Activated B cell treated with CpG ODN at 0.5 μM for 24 hours (primary cell): ENCODE measurements around the gene G2E3. TPM values are rescaled to one million over a fixed set of nuclear protein-coding genes. Genes with fewer than 3 reads are reported as not detected.

Source experiments
- ATAC-seq: fragments of 200-7000 bp; cut with Tn5 transposase; one replicate; pipeline ENCODE4 v1.10.0; 2021; ENCODE audit warnings: low read depth, mild to moderate bottlenecking, moderate library complexity
- CTCF ChIA-PET: fragments of 350-600 bp; sonication (Branson Sonifier 250); formaldehyde crosslinking; loops from one replicate; lab custom pipeline; 2021; ENCODE audit warnings: antibody characterized with exemption; lab: Charles Lee
- POLR2A ChIA-PET: fragments of 350-600 bp; sonication (Branson Sonifier 250); formaldehyde crosslinking; loops from one replicate; lab custom pipeline; 2021; ENCODE audit warnings: antibody characterized with exemption; lab: Charles Lee
- DNase-seq: peaks from one replicate; pipeline ENCODE4 v3.0.0; 2022
- H3K27ac Mint-ChIP-seq: one replicate; pipeline ENCODE4 v1.8.0; 2020; ENCODE audit warnings: mixed read lengths
- H3K27me3 Mint-ChIP-seq: one replicate; pipeline ENCODE4 v1.8.0; 2021; ENCODE audit warnings: mixed read lengths
- H3K36me3 Mint-ChIP-seq: one replicate; pipeline ENCODE4 v1.8.0; 2021; ENCODE audit warnings: low read depth, mixed read lengths
- H3K4me1 Mint-ChIP-seq: one replicate; pipeline ENCODE4 v1.8.0; 2021; ENCODE audit warnings: mixed read lengths
- H3K4me3 Mint-ChIP-seq: one replicate; pipeline ENCODE4 v1.8.0; 2020; ENCODE audit warnings: mild to moderate bottlenecking, mixed read lengths
- H3K9me3 Mint-ChIP-seq: one replicate; pipeline ENCODE4 v1.8.0; 2020; ENCODE audit warnings: mixed read lengths
- CTCF ChIP-seq: fragments of 200-600 bp; IDR thresholded peaks from one replicate; pipeline ENCODE4 v1.8.0; 2022; ENCODE audit warnings: antibody characterized with exemption, mild to moderate bottlenecking
- intact Hi-C: fragments of 100-400 bp; cut with micrococcal nuclease; formaldehyde crosslinking; loops from one replicate; pipeline ENCODE4 v1.15.1; 2024
- total RNA-seq: library from RNA; stranded (reverse); gene quantifications from 2 replicates; pipeline ENCODE4 v1.2.3, GENCODE V29; 2022

Gene G2E3
- total RNA-seq, 1 donor from 2014 or later = 32.6 TPM

- no peaks in the 10 kb centered on the region for H3K4me1 Mint-ChIP-seq
- peaks cover 24% of the 10 kb centered on the region for H3K27me3 Mint-ChIP-seq
- H3K4me3 Mint-ChIP-seq = no peak overlapping the region
- no peak overlapping the region for H3K27ac Mint-ChIP-seq
- ChIA-PET CTCF (no interaction called here), POLR2A (no interaction called here)
- intact Hi-C loops = no loop called here
- DNase-seq (no peak), ATAC-seq (no peak)
- H3K9me3 Mint-ChIP-seq = no peaks in the 10 kb centered on the region
- TF ChIP-seq CTCF = no peak
- no peaks in the 10 kb centered on the region for H3K36me3 Mint-ChIP-seq
Measured at GRCh38 chr14:30547388-30548048, 11.4 kb upstream of the G2E3 start.

- Mint-ChIP-seq H3K27me3 (peaks cover 20% of the 10 kb centered on the region), H3K4me1 (peaks cover 2% of the 10 kb centered on the region), H3K4me3 (no peak overlapping the region), H3K27ac (no peak overlapping the region), H3K36me3 (no peaks in the 10 kb centered on the region), H3K9me3 (no peaks in the 10 kb centered on the region)
- POLR2A ChIA-PET = interaction anchor here (0.6 kb wide), 1 partner anchor 760 kb away, joined by 4 read pairs; no protein-coding TSS in a partner anchor
- TF ChIP-seq CTCF = no peak
- no peak for DNase-seq
- CTCF ChIA-PET = no interaction called here
- no peak for ATAC-seq
- intact Hi-C loops = loop anchor here (10.0 kb wide), 1 partner anchor 1014 kb away; the partner anchor contains the start of gene NUBPL
Measured at GRCh38 chr14:30550335-30550734, 8.6 kb upstream of the G2E3 start.

- CTCF ChIA-PET = no interaction called here
- H3K36me3 Mint-ChIP-seq = no peaks in the 10 kb centered on the region
- no peak overlapping the region for H3K27ac Mint-ChIP-seq
Measured at GRCh38 chr14:30551460-30551859, 7.5 kb upstream of the G2E3 start.

GRCh38 chr14:30553311-30553989 lies 5.5 kb upstream of the G2E3 start:
- ChIA-PET CTCF (no interaction called here), POLR2A (no interaction called here)
- no peaks in the 10 kb centered on the region for H3K36me3 Mint-ChIP-seq
- H3K27ac Mint-ChIP-seq = no peak overlapping the region
- no peak for TF ChIP-seq CTCF
- no peak overlapping the region for H3K4me3 Mint-ChIP-seq
- H3K4me1 Mint-ChIP-seq = peaks cover 6% of the 10 kb centered on the region
- DNase-seq (no peak), ATAC-seq (no peak)
- intact Hi-C loops = loop anchor here (10.0 kb wide), 1 partner anchor 1011 kb away; the partner anchor contains the start of gene NUBPL
- no peaks in the 10 kb centered on the region for H3K9me3 Mint-ChIP-seq
- peaks cover 10% of the 10 kb centered on the region for H3K27me3 Mint-ChIP-seq

More at GRCh38 chr14:30551460-30551859, 7.5 kb upstream of the G2E3 start:
- no peak for ATAC-seq
- H3K4me1 Mint-ChIP-seq = peaks cover 2% of the 10 kb centered on the region
- POLR2A ChIA-PET = no interaction called here
- peaks cover 15% of the 10 kb centered on the region for H3K27me3 Mint-ChIP-seq
- DNase-seq = no peak
- H3K4me3 Mint-ChIP-seq = no peak overlapping the region
- no peak for TF ChIP-seq CTCF
- intact Hi-C loops = loop anchor here (10.0 kb wide), 1 partner anchor 1013 kb away; the partner anchor contains the start of gene NUBPL
- H3K9me3 Mint-ChIP-seq = no peaks in the 10 kb centered on the region

GRCh38 chr14:30558362-30558674 lies 640 bp upstream of the G2E3 start:
- DNase-seq (no peak), ATAC-seq (no peak)
- peak overlapping the region; percentile 100 for H3K4me3 Mint-ChIP-seq
- no peaks in the 10 kb centered on the region for H3K27me3 Mint-ChIP-seq
- H3K9me3 Mint-ChIP-seq = no peaks in the 10 kb centered on the region
- peaks cover 28% of the 10 kb centered on the region for H3K4me1 Mint-ChIP-seq
- peaks cover 22% of the 10 kb centered on the region for H3K36me3 Mint-ChIP-seq
- no peak for TF ChIP-seq CTCF
- POLR2A ChIA-PET = interaction anchor here (1.0 to 2.4 kb wide), 2 partner anchors 63 to 861 kb away, joined by 3 to 17 read pairs; partner anchors contain the start of gene SCFD1
- H3K27ac Mint-ChIP-seq = peak overlapping the region; percentile 98
- CTCF ChIA-PET = no interaction called here
- intact Hi-C loops = loop anchor here (2.0 to 10.0 kb wide), 5 partner anchors 468 to 1642 kb away; partner anchors contain the start of genes ARHGAP5, HECTD1, NUBPL and STRN3
